HepG2 (cell line): ENCODE data around the gene PGPEP1. TPM values are rescaled to one million over a fixed set of nuclear protein-coding genes. Genes with fewer than 3 reads are reported as not detected.

Source experiments
- ATAC-seq: fragments of 200-7000 bp; cut with Tn5 transposase; 3 replicates; pipeline ENCODE4 v1.9.1; 2020; ENCODE audit warnings: mild to moderate bottlenecking, moderate library complexity
- BruUV-seq: library from RNA; stranded (reverse); fragments of 400-500 nt; replicated peaks from 2 replicates; lab custom pipeline; 2021; lab: Mats Ljungman, UMichigan
- CTCF ChIA-PET: fragments of 300-600 bp; formaldehyde crosslinking; extraction: SDS; loops from one replicate; lab custom pipeline; 2021; ENCODE audit warnings: low total read pairs, inconsistent platforms, low intra/inter-chr PET ratio; lab: Yijun Ruan, JAX
- POLR2A ChIA-PET: fragments of 350-600 bp; sonication (Branson Sonifier 250); formaldehyde crosslinking; loops from one replicate; lab custom pipeline; 2020; ENCODE audit warnings: antibody characterized with exemption, inconsistent platforms; lab: Yijun Ruan, JAX
- DNase-seq: peaks from one replicate; pipeline ENCODE4 v3.0.0-alpha.2; 2015; ENCODE audit warnings: low spot score
- FAIRE-seq: peaks from 3 replicates; lab custom pipeline; 2011; peaks lifted over from hg19 to GRCh38; lab: Jason Lieb, UNC
- H2AFZ ChIP-seq: one replicate; pipeline ENCODE4 v1.6.1; 2011; ENCODE audit warnings: low read length, inconsistent platforms
- H3K27ac ChIP-seq: fragments of 300-600 bp; 3 replicates; pipeline ENCODE4 v1.8.0; 2011; ENCODE audit warnings: mixed run types, mild to moderate bottlenecking, mixed read lengths, low read length, inconsistent platforms; ENCODE audit not compliant: insufficient read depth; ENCODE audit errors: extremely low read length
- H3K27me3 ChIP-seq, 2 experiments: fragments of 200-600 bp in 1 of 2; 2 replicates in 1 of 2; 3 replicates in 1 of 2; pipeline versions ENCODE4 v1.6.0 to v1.8.0; 2011; ENCODE audit warnings: low read length in 2 of 2, mild to moderate bottlenecking in 2 of 2, moderate library complexity in 2 of 2, inconsistent platforms in 1 of 2; ENCODE audit not compliant: insufficient read depth in 2 of 2, control insufficient read depth in 1 of 2
- H3K36me3 ChIP-seq, 2 experiments: fragments of 200-600 bp in 1 of 2; replicated peaks in 1 of 2; 2 replicates in 1 of 2; 3 replicates in 1 of 2; pipeline versions ENCODE4 v1.5.1 to v1.8.0; 2011; ENCODE audit warnings: low read length in 2 of 2, inconsistent platforms in 1 of 2; ENCODE audit not compliant: insufficient read depth in 2 of 2, control insufficient read depth in 1 of 2
- H3K4me1 ChIP-seq: 2 replicates; pipeline ENCODE4 v1.5.1; 2012; ENCODE audit warnings: low read length, inconsistent platforms; ENCODE audit not compliant: insufficient read depth
- H3K4me2 ChIP-seq: 2 replicates; pipeline ENCODE4 v1.6.0; 2011; ENCODE audit warnings: low read depth, low read length, inconsistent platforms
- H3K4me3 ChIP-seq, 3 experiments: fragments of 200-600 bp in 1 of 3; sonication (generic), shearing (Covaris generic) in 1 of 3; replicated peaks in 1 of 3; 2 replicates each; pipeline ENCODE4 v1.5.1; 2011 to 2016; ENCODE audit warnings: low read length in 3 of 3, inconsistent platforms in 2 of 3, low read depth in 2 of 3, mild to moderate bottlenecking in 2 of 3, control low read depth in 1 of 3, mixed read lengths in 1 of 3; ENCODE audit not compliant: insufficient read depth in 1 of 3
- H3K79me2 ChIP-seq: one replicate; pipeline ENCODE4 v1.6.1; 2011; ENCODE audit warnings: low read length, inconsistent platforms; ENCODE audit not compliant: insufficient read depth
- H3K9ac ChIP-seq: 2 replicates; pipeline ENCODE4 v1.6.0; 2011; ENCODE audit warnings: mild to moderate bottlenecking, low read depth, low read length, inconsistent platforms; ENCODE audit not compliant: insufficient read depth
- H3K9me3 ChIP-seq: 2 replicates; pipeline ENCODE4 v1.5.1; 2012; ENCODE audit warnings: mild to moderate bottlenecking, low read length
- H4K20me1 ChIP-seq: 2 replicates; pipeline ENCODE4 v1.6.0; 2011; ENCODE audit warnings: inconsistent platforms, mild to moderate bottlenecking, low read length, moderate library complexity; ENCODE audit not compliant: insufficient read depth
- BRCA1 ChIP-seq: sonication (generic); formaldehyde crosslinking; IDR thresholded peaks from 2 replicates; pipeline ENCODE4 v1.4.0; 2020; ENCODE audit warnings: missing genetic modification reagents
- CEBPG ChIP-seq: IDR thresholded peaks from 2 replicates; pipeline ENCODE4 v1.6.1; 2016
- FOSL1 ChIP-seq: sonication (generic); formaldehyde crosslinking; IDR thresholded peaks from 2 replicates; pipeline ENCODE4 v1.9.0; 2021; ENCODE audit warnings: missing genetic modification reagents, borderline replicate concordance
- FOSL2 ChIP-seq: sonication (generic); formaldehyde crosslinking; IDR thresholded peaks from 2 replicates; pipeline ENCODE4 v1.4.0; 2020; ENCODE audit warnings: missing genetic modification reagents
- FUBP1 ChIP-seq: sonication (generic); formaldehyde crosslinking; IDR thresholded peaks from 2 replicates; pipeline ENCODE4 v1.5.1; 2020; ENCODE audit warnings: missing genetic modification reagents, mild to moderate bottlenecking, borderline replicate concordance
- KIAA2018 ChIP-seq: sonication (generic); formaldehyde crosslinking; IDR thresholded peaks from 2 replicates; pipeline ENCODE4 v1.5.0; 2020; ENCODE audit warnings: mild to moderate bottlenecking, missing genetic modification reagents, borderline replicate concordance
- KLF11 ChIP-seq: IDR thresholded peaks from 2 replicates; pipeline ENCODE4 v1.6.1; 2016; ENCODE audit warnings: missing compliant biosample characterization
- PATZ1 ChIP-seq: sonication (generic); formaldehyde crosslinking; IDR thresholded peaks from 2 replicates; pipeline ENCODE4 v1.4.0; 2020; ENCODE audit warnings: missing genetic modification reagents
- ZNF121 ChIP-seq: sonication (generic); formaldehyde crosslinking; IDR thresholded peaks from 2 replicates; pipeline ENCODE4 v1.5.0; 2020; ENCODE audit warnings: mild to moderate bottlenecking, missing genetic modification reagents
- ZNF280B ChIP-seq: sonication (generic); formaldehyde crosslinking; IDR thresholded peaks from 2 replicates; pipeline ENCODE4 v1.5.0; 2020; ENCODE audit warnings: missing genetic modification reagents, mild to moderate bottlenecking, borderline replicate concordance
- WGBS: methylation state at CpG from one replicate; pipeline ENCODE4 v1.1.6; 2017; ENCODE audit warnings: low lambda C conversion rate; 5-methylcytosine and 5-hydroxymethylcytosine counted together
- in situ Hi-C: cut with HindIII; loops from 2 replicates; pipeline ENCODE4 v1.10.0; 2017; ENCODE audit warnings: low pct_unique_long_range_greater_than_20kb; ENCODE audit not compliant: extremely low pct_ligation_motif_present
- intact Hi-C: fragments of 100-400 bp; cut with micrococcal nuclease; formaldehyde crosslinking; loops from one replicate; pipeline ENCODE4 v1.10.0; 2022; ENCODE audit not compliant: unreplicated experiment
- polyA plus RNA-seq, 8 experiments: library from polyadenylated mRNA; depleted of rRNA in 3 of 8; stranded (reverse) in 7 of 8; unstranded in 1 of 8; fragments of >200 nt; fragmentation: Illumina TruSeq in 4 of 8; extraction: Trizol in 4 of 8; gene quantifications; 2 replicates each; pipeline versions ENCODE4 v1.2.1 to v1.2.3, GENCODE V29; 2011 to 2016; ENCODE audit warnings: low read depth in 4 of 8, missing spikeins in 1 of 8, mixed read lengths in 1 of 8; ENCODE audit not compliant: insufficient read depth in 1 of 8
- total RNA-seq, 5 experiments: library from RNA; depleted of rRNA; stranded (reverse); fragments of >200 nt; fragmentation: Illumina TruSeq; extraction: Trizol; gene quantifications; 2 replicates each; pipeline ENCODE4 v1.2.3, GENCODE V29; 2016; ENCODE audit warnings: low read depth in 1 of 5

The PGPEP1 gene
- total and polyA plus RNA-seq, 2 of the 13 experiments (the other 11 are each of a cell fraction or from before 2014, with no cell fraction given), result 53.1 to 56.6 TPM

GRCh38 chr19:18361646-18362045, 21.2 kb downstream of the PGPEP1 start:
- Histone ChIP-seq H3K27me3 (no peaks in the 10 kb centered on the region; a peak in 1 of 5 replicates), H3K79me2 (peaks cover 5% of the 10 kb centered on the region), H3K9me3 (no peaks in the 10 kb centered on the region), H2AFZ (no peak overlapping the region), H3K4me1 (peaks cover 65% of the 10 kb centered on the region), H3K36me3 (peaks cover 22 to 61% of the 10 kb centered on the region in 2 experiments), H4K20me1 (no peaks in the 10 kb centered on the region), H3K4me2 (no peak overlapping the region), H3K27ac (peak overlapping the region; percentile 13), H3K4me3 (no peak overlapping the region), H3K9ac (no peak overlapping the region)
- intact Hi-C loops, result no loop called here
- BruUV-seq, result no TSS peak
- FAIRE-seq (no peak), ATAC-seq (no peak), DNase-seq (no peak)
- WGBS, result 96% methylated on average over 8 of the region's 8 CpGs
- in situ Hi-C loops, result no loop called here
- TF ChIP-seq ZNF121 (no peak), ZNF280B (no peak), CEBPG (no peak), PATZ1 (CRISPR knock-in tag) (no peak), FOSL2 (no peak), KLF11 (CRISPR knock-in tag) (no peak), BRCA1 (CRISPR knock-in tag) (no peak), FOSL1 (CRISPR knock-in tag) (no peak), FUBP1 (no peak), KIAA2018 (CRISPR knock-in tag) (no peak)
- ChIA-PET POLR2A (interaction anchor here (4.9 to 17.4 kb wide), 2 partner anchors 12 to 24 kb away, joined by 56 to 514 read pairs; partner anchors contain the start of gene GDF15), CTCF (no interaction called here)
